Stimulated activated CD4-positive, alpha-beta T cell treated with anti-CD3 and anti-CD28 coated beads, Interleukin-2, amount 100 ng/mL, for 4 hours (primary cell): ENCODE measurements around the gene ADGRV1.
A peak's percentile ranks its signal among the peaks of the same experiment; 100 is the strongest.

Source experiments
- DNase-seq: peaks from one replicate; pipeline ENCODE4 v3.0.0-alpha.2; 2020; ENCODE audit warnings: low read depth

ADGRV1 gene

DNA sequence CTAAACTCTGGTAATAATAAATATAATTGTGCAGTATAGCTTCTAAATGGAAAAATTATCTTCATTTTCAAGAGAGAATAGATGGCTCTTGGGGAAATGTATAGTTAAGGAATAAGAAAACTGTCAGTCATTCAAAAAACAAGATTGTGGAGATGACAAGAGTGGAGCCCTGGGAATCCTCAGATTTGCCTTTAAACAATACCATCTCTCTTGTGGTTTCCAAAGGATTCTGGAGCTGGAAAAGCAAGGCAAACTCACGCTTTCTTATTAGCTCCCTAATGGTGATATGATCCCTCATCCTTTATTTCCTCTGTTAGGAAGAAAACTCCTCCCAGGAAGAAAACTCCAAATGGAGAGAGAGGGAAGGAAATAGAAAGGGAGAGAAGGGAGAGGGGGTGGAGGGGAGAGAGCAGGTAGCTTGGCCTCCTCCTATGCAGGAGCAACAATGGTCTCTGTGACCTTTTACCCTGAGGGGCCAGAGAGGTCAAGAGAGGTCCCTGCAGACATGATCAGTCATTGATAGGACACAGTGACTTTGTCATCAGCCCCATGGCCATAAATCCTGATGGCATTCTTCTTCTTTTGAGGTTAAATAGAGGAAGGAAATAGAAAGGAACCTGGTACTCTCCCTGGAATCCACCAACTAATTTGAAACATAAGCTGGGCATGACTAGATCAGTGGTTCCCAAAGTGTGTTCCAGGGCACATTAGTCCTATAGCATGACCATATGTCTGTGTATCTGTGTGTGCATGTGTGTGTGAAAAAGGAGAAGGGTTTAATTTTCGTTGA is 512.4 kb downstream of the ADGRV1 start:
- DNase-seq = no peak

- no peak for DNase-seq
Measured at GRCh38 chr5:91072881-91073280, 514.3 kb downstream of the ADGRV1 start.

DNA sequence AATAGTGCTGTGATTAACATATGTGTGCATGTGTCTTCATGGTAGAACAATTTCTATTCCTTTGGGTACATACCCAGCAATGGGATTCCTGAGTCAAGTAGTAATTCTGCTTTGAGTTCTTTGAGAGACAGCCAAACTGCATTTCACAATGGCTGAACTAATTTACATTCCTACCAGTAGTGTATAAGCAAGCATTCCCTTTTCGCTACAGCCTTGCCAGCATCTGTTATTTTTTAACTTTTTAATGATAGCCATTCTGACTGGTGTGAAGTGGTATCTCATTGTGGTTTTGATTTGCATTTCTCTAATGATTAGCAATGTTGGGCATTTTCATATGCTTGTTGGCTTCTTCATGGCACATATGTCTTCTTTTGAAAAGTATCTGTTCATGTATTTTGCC is 516.0 kb downstream of the ADGRV1 start:
- DNase-seq = no peak

DNA sequence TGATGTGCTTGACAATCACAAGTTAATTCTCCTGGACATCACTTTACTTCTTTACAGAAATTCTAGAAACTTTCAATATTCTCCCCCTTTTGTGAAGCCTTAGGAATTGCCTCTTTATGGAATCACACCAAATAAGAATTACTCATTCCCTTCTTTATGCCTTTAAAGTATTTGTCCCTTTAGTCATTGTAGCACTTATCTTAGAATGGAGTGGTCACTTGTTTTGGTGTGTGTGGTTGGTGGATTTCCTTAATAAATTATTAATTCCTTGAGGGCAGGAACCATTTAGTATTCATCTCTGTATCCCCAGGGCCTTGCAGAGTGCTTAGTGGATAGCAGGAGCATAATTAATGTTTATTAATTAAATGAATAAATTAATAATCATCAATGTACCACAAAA is 517.5 kb downstream of the ADGRV1 start:
- DNase-seq = no peak

DNA sequence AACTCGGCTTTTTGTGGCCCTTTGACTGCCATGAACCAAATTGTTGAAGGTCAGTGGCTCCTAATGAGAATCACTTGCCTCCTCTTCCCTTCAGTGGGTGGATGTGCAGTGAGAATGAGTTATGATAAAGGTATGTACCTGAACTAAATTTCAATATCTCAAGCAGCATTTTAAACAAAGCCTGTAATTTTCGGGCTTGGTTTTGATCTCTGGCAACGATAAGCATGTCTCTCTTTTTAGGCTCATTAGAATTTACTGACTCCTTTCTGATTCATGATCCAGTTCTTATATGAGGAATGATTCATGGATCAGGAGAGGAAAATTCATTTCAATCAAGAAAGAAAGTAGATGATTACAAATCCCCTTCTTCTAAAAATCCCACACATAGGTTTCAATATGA is 519.0 kb downstream of the ADGRV1 start:
- DNase-seq = no peak

GRCh38 chr5:91079037-91079436 is 520.4 kb downstream of the ADGRV1 start:
- DNase-seq = no peak

DNA sequence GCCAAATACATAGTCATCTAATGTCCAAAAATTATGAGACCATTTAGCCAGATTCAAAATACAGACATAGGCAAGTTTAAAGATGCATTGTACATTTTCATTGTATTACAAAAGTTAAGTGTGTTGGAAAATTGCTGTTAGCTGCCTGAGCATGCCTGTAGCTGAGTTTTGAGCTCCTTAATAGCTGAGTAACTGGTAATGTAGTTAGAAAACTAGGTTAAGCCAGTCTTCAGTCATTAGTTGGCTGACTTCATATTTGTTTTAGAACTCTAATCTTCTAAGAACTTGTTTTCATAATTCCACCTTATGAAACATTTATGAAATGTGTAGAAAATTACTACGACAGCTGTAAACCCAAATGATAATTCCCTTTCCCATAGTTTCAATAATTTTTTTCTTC is 531.2 kb downstream of the ADGRV1 start:
- no peak for DNase-seq

DNA sequence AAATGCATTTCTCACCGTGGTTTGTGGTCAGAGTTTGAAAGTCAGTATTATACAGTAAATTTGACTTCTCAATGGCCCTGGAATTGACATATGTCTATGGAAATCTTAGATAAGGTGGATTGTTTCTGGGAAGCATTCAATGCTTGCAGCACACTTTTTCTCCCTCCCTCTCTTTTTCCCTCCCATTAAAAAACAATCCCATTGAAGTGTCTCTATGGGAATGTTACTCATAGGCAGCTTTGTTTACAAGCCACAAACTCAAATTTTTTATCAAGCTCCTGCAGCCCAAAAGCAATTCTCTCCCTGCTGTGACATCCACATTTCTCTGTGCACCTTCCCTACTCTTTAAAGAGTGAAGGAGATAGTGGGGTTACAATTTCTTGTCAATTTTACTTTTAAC is 532.4 kb downstream of the ADGRV1 start:
- no peak for DNase-seq

DNA sequence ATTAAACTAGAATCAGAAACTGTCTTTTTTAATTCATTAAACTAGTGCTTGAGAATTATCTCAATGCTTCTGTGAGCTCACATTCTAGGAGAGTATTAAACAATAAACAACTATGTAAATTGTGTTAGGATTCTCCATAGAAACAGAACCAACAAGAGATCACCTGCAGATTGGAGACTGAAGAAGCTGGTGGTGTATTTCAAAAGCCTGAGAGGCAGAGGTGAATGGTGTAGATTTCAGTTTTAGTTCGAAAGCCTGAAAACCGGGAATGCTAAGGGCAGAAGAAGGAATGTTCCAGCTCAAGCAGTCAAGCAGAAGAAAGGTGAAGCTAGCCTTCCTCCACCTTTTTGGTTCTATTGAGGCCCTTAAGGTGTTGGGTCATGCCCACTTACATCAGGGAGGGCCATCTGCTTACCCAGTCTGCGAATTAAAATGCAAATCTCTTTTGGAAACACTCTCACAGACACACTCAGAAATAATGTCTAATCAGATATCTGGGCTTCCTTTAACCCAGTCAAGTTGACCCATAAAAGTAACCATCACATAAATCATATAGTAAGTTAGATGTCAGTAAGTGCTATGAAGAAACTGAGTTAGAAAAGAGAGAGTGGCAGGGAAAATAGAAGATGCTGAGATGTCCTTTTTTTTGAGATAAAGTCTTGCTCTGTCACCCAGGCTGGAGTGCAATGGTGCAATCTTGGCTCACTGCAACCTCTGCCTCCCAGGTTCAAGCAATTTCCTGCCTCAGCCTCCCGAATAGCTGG is 533.1 kb downstream of the ADGRV1 start:
- DNase-seq = no peak

- DNase-seq = no peak
Measured at GRCh38 chr5:91092859-91093783, 534.5 kb downstream of the ADGRV1 start.

- DNase-seq = no peak
Measured at GRCh38 chr5:91095313-91095712, 536.7 kb downstream of the ADGRV1 start.

- no peak for DNase-seq
Measured at GRCh38 chr5:91095786-91096385, 537.3 kb downstream of the ADGRV1 start.

- DNase-seq = no peak
Measured at GRCh38 chr5:91098541-91098940, 539.9 kb downstream of the ADGRV1 start.

DNA sequence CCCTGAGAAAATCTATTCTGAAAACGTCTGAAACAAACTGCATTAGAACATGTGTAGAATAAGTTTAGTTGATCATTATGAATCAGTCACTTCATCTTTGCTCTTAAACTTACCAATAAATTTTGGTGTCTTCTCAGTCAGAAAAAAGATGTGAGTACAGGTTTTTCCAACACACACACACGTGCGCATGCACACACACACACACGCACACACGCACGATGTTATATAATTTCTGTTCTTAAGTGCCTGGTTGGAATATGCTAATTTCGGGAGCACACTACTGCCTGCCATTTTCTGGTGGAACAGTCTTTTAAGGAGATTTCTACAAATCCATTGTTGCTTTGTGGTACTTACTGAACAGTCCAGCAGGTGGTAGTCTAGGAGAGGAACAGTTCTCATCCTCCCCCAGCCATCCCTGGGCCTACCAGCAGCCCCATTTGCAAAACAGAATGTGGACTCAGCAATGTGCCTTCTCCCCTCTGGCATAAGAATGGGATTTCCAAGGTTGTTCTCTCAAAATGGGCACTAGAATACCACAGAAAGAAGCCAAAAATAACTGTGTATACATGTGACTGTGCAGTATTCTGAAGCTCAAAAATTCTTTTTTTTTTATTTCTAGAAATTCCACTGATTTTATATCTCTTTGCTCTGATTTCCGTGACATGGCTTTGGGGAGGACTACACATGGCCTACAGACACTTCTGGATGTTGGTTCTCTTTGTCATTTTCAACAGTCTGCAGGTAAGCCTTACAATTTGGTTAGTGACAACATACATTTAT is 543.2 kb downstream of the ADGRV1 start:
- DNase-seq = peak; percentile 7

DNA sequence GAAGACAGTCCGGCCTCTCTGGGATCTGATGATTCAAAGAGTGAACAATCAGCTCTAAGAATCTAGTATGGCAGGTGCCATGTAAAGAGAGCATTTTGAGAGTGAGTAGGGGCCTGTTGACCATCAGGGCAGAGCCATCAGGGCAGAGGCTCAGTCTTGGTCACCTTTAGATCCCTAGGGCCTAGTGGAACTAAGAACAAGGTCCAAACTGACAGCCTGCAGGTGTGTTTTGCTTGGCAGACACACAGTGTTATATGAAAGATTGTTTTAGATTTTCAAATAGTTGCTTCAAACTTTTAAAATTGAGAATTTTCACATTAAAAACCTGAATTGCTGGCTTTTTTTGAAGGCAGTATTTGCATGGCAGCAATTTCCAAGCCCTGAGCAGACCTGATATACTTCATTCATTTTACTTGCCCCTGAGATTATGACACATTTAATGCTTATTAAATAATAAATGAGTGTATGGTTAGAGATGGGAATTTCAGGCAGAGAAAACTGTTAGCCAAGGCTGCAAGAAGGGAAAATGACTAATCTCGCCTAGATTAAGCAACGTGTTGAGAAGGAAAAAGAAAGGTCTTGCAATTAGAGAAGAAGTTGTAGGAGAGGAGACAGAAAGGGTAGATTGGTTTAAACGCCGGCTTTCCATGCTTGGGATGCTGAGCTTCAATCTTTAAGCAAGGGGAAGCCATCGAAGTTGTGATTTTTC is 544.9 kb downstream of the ADGRV1 start:
- DNase-seq = no peak

GRCh38 chr5:91104062-91104448 is 545.5 kb downstream of the ADGRV1 start:
- DNase-seq = no peak

GRCh38 chr5:91106842-91107511 is 548.4 kb downstream of the ADGRV1 start:
- no peak for DNase-seq

DNA sequence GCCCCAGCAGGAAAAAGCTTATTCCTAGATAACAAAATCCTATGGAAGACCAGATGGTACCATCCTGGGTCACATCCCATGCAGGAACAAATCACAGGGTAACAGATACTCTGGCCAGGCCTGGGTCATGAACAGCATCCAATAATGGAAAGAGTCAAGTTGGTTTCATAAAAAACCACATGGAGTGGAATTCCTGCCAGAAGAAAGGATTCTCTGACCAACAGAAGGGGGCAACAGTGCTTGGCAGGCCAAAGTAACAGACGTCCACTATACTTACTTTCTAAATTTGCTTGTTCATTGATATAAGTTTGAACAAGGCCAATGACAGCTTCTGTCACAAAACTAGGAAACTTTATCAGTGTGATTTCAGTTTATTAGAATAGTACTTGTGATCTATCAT is 551.0 kb downstream of the ADGRV1 start:
- no peak for DNase-seq

- DNase-seq = no peak
Measured at GRCh38 chr5:91110686-91111085, 552.1 kb downstream of the ADGRV1 start.
